GM04504 (cell line): ENCODE measurements around the gene MRPS27.
"Not testable (repeated sequence)": the region's sequence is repeated elsewhere in the genome, so short reads cannot be mapped to it uniquely, and the experiment has no call there.

ENCODE experiments used
- DNase-seq: peaks from one replicate; pipeline ENCODE4 v3.0.0-alpha.2; 2012; ENCODE audit warnings: low read depth

Gene MRPS27

GRCh38 chr5:72202331-72202825, 117.7 kb downstream of the MRPS27 start:
- DNase-seq = no peak

- no peak for DNase-seq
Measured at GRCh38 chr5:72199681-72200080, 120.4 kb downstream of the MRPS27 start.

DNA sequence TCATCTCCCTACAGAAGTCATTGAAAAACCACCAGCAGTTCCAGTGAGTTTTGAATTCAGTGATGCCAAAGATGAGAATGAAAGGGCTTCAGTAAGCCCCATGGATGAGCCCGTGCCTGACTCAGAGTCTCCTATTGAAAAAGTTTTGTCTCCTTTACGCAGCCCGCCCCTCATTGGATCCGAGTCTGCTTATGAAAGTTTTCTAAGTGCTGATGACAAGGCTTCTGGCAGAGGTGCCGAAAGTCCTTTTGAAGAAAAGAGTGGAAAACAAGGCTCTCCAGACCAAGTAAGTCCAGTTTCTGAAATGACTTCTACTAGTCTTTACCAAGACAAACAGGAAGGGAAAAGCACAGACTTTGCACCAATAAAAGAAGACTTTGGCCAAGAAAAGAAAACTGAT, 122.6 kb downstream of the MRPS27 start:
- no peak for DNase-seq

DNA sequence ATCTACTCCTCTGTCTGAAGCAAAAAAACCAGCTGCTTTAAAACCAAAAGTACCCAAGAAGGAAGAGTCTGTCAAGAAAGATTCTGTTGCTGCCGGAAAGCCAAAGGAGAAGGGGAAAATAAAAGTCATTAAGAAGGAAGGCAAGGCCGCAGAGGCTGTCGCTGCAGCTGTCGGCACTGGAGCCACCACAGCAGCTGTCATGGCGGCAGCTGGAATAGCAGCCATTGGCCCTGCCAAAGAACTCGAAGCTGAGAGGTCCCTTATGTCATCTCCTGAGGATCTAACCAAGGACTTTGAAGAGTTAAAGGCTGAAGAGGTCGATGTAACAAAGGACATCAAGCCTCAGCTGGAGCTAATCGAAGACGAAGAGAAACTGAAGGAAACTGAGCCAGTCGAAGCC, 124.5 kb downstream of the MRPS27 start:
- no peak for DNase-seq

DNA sequence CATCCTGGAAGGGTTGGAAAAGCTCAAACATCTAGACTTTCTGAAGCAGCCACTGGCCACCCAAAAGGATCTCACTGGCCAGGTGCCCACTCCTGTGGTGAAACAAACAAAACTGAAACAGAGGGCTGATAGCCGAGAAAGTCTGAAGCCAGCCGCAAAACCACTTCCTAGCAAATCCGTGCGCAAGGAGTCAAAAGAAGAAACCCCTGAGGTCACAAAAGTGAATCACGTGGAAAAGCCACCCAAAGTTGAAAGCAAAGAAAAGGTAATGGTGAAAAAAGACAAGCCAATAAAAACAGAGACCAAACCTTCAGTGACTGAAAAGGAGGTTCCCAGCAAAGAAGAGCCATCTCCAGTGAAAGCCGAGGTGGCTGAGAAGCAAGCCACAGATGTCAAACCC, 125.2 kb downstream of the MRPS27 start:
- DNase-seq = no peak

DNA sequence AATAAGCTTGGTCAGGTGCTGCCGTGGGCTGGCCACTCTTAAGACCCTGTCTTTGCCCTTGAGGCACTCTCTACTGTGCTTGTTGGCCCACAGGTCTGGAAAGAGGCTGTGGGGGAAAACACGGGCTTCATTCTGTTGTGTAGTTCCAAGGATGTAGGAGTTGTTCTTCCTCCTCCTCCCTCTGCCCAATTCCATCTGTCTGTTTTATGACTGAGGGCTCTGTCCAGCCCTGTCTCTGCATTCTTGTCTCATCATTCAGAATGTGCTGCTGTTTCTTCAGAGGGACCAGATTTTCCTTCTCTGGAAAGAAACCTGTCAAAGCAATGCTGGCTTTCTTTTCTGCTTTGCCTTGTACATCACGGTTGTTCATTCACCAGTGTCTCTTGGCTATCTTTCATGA, 128.6 kb downstream of the MRPS27 start:
- no peak for DNase-seq

GRCh38 chr5:72189146-72189545, 130.9 kb downstream of the MRPS27 start:
- DNase-seq = no peak

DNA sequence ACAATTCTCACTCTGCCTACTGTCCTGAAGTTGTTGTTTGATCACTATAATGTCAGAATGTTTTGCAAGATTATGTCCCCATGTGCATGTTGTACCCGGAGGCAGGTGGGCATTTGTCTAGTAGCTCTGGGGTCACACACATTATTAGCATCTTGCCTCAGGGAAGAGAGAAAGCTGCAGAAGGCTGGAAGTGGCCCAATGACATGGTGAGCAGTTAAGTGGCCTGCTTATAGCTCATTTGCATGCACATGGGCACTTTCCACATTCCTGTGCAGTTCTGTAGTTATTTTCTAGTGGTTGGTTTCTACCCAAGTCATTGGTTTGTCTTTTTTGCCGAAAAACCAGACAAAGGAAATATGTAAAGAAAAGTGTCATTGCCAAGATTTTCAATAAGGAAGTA, 131.9 kb downstream of the MRPS27 start:
- DNase-seq = no peak

DNA sequence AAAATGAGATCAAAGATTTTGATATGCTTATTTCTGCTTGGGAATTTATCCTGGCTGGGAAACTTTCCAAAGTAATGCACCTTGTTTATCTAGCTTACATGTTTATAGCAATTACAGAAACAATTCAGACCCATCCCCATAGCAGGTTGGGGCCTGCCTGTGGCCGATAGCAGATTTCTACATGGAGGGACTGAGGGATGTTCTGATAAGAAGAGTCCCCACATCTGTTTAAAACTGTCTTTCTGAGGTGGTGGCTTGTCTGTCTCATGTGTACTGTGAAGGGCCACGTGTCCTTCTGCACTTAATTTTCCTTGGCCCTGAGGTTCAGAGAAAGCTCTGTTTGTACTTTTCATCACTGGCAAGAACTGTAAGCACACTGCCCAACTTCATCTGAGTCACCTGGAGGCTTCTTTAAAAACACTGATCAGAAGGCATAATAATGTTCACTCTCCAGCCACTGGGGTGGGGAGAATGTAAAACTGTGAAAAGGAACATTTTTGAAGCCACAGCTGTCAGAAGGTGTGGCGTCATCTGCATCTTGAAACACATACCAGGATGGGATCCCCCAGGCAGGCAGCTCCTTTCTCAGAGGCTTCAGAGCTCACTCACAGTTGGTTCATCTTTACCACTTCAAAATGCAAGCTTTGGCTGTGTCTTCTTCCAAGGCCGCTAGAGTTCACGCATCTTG, 132.5 kb downstream of the MRPS27 start:
- no peak for DNase-seq

GRCh38 chr5:72185496-72186329, 134.3 kb downstream of the MRPS27 start:
- no peak for DNase-seq

- no peak for DNase-seq
Measured at GRCh38 chr5:72184408-72184807, 135.6 kb downstream of the MRPS27 start.

- DNase-seq = no peak
Measured at GRCh38 chr5:72183101-72183520, 136.9 kb downstream of the MRPS27 start.

DNA sequence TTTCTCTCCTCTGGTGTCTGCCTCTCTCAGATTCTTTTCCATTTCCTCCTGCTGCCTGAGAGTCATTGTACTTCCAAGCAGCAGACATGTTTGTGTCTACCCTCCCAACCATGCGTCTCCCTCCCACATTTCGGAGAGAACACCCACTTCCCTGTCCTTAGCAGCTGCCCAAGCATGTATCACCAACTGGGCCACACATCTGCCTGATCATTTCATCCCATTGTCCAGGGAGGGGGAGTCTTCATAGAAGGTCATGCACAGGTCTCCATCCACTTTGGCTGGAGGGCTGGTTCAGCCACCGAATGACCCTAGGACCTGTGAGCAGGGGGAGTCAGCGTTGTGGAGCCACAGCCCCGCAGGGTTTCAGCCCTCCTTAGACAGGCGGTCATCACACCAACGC, 137.4 kb downstream of the MRPS27 start:
- DNase-seq = no peak

DNA sequence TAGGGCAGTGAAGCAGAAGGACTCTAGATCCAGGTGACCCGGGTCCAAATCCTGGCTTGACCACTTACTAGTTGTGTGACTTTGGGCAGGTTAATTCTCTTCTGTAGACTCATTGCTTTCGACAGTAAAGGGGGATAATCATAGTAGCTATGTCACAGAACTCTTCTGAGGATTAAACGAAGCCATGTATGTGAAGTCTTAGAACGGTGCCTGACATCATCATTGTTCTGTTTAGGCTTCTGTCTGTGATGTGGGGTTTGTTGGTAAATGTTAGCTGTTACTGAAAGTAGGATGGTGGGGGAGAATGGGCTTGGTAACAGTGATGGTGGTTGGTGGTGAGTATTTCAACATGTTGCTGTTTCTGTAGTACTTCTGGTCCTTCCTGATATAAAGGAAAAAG, 139.1 kb downstream of the MRPS27 start:
- no peak for DNase-seq

- DNase-seq = no peak
Measured at GRCh38 chr5:72179816-72180440, 140.1 kb downstream of the MRPS27 start.

GRCh38 chr5:72179028-72179815, 140.8 kb downstream of the MRPS27 start:
- DNase-seq = peak; percentile 89

- no peak for DNase-seq
Measured at GRCh38 chr5:72177538-72177937, 142.5 kb downstream of the MRPS27 start.

GRCh38 chr5:72172786-72173185, 147.3 kb downstream of the MRPS27 start:
- DNase-seq = no peak

DNA sequence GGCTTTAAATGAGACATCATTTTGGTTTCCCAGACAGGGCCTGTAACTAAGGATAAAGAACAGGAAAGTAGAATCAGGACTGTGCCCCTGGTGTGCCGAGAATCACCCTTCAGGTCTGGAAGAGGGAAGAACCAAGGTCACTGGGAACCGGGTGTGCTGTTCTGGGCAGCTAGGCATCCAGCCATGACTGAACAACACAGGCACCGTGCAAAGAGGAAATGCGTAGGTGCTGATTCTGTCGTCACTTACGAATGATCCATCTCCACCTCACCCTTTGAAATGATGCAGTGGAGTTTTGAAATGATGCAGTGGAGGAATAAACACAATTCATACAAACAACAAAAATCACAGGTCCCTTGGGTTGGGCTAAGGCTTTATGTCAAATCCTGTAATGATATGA, 148.4 kb downstream of the MRPS27 start:
- no peak for DNase-seq

DNA sequence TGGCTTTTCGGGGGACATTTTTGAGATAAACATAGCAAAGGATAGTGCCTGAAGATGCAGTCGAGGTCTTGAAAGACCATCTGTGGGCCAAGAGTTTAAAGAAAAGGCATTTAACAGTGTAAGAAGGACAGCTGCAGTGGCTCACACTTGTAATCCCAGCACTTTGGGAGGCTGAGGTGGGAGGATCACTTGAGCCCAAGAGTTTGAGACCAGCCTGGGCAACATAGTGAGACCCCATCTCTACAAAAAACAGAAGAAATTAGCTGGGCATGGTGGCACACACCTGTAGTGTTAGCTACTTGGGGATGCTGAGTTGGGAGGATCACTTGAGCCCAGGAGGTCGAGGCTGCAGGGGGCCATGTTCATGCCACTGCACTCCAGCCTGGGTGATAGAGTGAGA, 148.9 kb downstream of the MRPS27 start:
- DNase-seq = not testable (repeated sequence)

- no peak for DNase-seq
Measured at GRCh38 chr5:72170101-72170500, 149.9 kb downstream of the MRPS27 start.
